GM11168 (cell line): Measurements from ENCODE around the gene PTPRD.

Source experiments
- in situ Hi-C: fragments of 300-500 bp; cut with MboI; formaldehyde crosslinking; loops from one replicate; pipeline ENCODE4 v1.12.0; 2022; ENCODE audit warnings: low sequenced_read_pairs; ENCODE audit not compliant: unreplicated experiment

The PTPRD gene

DNA sequence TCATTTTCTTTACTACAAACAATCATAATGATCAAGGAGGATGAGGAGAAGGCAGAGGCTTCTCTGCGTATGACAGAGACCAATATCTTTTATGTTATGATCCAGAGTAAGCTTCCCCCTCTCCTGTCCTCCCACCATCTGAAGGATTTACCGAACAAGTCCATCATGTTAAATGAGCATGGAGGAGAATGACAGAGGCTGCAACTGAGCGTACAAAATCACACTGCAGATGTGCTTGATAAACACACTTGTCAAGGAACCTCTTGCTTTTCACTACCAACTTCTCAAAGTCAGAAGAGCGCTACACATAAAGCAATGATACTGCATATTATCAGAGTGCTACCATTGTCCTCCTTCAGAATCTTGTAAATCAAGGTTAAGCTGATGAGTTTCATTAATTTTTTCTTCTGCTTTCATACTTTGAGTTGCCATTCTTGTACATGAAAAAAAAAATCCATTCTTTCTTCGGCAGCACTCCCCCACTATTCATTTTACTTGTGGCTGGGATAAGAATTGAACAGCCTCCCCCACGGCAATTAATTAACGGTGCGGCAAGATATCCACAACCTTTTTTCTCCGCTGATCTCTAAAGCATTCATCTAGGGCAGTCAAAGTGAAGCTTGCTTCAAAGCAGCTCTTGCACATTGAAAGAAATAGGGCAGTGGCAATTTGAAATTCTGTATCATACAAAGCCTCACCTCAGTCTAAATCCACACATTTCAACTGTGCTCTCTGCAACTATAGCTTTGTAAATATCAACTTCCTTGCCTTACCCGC is 2139.4 kb downstream of the PTPRD start:
- in situ Hi-C loops: no loop called here

DNA sequence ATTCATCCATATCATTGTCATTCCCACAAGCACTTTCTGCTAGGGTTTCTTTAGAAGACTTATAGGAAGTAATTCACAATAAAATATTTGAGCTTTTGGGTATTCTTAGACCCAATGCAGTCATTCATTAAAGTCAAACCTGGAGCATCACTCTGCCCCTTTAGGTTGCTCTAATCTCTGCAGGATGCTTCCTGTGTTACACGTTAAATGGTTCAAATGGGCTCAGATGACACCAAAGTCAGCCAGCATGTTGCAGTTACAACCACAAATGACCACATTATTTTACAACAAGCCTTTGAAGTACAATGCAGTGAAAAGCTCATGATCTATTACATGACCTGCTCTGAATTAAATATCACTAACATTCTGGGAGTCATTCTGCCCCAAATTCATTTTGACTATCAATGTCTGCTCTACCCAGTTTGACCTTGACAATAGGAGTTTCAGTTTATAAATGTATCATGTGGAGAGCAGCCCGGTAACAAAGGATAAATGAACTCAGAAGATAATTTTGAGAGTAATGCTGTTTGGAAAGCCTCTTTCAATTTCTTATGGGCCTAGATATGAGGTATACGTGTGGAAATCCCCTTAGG is 2144.7 kb downstream of the PTPRD start:
- in situ Hi-C loops: no loop called here

DNA sequence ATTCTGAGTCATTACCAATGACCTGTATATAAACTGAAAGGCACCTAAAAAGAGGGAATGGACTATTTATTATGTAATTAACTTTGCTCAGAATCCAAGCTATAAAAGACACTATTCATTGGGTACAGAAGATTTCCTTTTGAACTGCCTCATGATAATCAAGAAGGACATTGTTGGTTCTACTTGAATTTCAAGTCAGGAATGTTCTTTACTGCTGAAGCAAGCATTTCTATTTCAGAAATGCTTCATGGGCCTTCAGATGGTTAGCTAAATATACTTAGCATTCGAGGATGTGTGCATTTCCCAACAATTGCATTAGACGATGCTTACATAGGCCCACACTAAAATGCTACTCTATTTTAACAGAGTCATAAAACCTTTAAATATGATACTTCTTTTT is 2155.0 kb downstream of the PTPRD start:
- in situ Hi-C loops: no loop called here

DNA sequence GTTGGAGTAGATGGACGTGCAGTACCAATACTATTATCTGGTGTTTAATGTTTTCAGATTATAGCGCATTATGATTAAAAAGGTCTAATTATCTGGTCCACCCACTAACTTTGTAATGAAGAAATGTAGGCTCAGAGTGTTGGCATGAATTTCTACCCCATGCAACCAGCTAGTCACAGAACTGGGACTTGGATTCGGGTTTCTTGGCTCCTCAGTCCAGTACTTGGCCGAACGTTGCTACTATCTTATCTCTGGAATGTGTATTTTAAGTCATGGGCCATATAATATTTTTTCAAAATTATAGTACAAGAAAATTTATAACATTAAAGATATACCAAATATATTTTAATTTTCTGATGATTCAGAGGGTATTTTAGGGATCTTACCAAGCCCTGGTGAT is 2155.7 kb downstream of the PTPRD start:
- in situ Hi-C loops: no loop called here

DNA sequence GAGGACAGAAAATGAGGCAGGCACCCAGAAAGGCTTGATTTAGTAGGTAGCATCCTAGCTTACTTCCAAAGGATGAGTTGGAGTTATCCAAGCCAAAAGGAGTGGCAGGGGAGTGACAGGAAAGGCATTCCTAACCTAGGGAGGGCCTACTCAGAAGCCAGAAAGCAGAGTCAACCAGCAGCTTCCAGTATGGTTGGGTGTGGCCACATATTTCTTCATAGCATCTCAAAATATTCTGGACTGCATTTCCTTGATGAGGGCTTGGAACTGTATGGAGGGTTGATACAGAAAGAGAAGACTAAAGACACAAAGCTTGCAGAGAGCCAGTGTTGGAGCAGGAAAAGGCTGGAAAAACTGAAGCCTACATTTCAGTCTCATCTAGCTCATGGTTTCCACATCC is 2156.5 kb downstream of the PTPRD start:
- in situ Hi-C loops: no loop called here

DNA sequence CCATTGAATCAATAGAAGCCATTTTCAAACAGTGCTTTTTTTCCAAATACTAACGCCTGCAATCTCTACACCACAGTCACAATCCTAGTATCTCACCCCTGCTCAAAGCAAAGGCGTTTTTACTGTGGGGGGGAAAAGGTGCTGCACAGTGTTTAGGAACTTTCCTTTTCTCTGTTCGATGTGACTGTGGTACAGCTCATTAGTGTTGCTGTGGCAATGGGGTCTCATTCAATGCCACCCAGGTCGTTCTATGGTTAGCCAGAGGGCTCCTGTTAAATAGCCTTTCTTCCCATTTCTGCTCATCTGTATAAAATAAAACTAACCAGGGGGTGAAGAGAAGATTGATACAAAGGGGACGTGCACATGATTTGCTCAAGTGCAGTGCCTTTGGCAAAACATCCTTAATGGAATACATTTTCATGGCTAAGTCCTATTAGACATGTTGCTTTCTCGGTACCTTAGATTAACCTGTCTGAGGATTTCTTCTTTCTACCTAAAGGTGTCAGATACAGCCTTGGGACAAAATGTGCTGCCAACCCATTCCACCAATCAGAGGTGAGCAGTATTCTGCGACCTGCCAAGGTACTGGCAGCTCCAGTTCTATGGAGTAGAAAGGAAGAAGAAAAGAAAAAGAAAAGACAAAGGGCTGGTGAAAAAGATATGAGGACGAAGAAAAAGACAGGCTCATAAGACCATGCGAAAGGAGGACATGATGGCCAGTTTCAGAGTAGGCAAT is 2161.8 kb downstream of the PTPRD start:
- in situ Hi-C loops: no loop called here

DNA sequence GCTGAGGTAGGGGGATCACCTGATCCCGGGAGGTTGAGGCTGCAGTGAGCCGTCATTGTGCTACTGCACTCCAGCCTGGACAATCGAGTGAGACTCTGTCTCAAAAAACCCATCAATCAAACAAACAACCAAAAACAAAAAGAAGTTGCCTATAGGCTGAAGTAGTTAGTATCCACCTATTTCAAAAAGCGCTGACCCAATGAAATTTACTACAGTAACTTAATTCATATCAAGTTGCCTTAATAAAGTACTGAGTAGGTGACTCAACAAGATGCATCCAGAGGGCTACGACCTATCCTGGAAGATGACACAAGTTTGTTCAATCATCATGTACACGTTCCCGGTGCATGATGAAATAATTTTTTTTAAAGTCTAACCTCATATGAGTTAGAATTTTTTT is 2164.6 kb downstream of the PTPRD start:
- in situ Hi-C loops: no loop called here

DNA sequence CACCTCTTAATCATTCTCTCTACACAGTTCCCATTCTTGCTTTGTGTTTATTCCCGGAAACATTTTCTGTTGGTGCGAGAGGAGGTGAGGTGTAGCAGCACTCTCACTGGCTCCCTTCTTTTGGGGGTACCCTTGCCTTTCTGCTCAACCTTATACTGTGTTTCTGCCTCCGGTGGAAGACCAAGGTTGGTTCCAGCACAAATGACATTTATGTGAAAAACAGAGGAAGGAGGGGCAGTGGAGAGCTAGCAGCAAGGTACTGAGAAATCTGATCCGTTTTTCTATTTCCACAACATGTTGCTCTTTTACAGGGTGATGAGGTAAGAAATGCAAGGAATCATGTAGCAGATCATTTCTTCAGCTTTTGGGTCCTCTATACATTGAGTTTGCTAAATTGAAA is 2165.2 kb downstream of the PTPRD start:
- in situ Hi-C loops: no loop called here

DNA sequence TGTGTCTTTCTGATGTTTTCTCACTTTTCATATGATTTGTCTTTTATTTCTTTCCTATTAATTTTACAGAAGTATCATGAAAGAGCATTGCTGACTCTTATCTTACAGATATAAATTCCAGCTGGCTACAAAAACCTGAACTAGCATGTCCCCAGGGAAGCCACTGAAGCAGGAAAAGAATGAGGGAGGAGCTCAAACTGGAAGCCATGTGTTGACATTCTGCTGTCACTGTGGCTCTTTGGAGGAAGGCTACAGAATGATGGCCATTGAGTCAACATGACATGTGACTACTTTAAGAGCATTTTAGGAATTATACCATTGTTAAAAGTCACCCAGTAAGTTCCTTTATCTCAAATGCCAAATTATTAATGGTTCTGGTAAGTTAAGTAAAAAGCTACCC is 2174.9 kb downstream of the PTPRD start:
- in situ Hi-C loops: no loop called here

DNA sequence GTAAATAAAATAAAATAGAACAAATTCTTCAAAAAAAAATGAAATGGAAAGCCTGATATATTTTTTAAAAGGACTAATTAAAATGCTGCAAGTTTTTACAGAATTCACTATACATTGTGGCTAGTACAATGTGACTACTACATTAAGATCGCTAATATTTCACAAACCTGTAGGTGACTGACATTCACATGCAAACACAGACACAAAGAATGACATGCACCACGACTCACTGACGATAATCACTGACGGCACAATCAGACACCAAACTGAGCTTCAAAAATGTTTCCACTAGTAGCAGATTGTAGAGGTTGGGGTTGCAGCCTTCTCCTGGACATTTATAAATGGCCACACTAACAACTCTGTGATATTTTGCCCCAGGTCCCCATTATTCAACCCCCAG is 2175.5 kb downstream of the PTPRD start:
- in situ Hi-C loops: no loop called here

DNA sequence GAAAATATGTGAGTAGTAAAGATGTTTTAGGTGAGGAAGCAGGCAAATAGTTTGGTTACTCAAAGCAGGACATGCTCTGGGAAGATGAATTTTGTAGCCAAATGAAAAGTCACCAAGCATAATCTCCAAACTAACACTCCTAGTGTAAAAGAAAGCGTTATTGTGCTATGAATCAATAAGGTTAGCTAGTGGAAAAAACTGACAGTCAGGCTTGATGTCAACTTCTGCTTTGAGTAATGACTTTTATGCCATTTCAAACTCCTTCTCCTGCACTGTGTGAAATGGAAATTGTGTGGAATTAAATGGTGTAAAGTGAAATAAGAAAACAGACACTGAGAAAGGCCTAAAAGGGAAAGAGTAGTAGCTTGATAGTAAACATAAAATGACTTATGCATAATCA is 2176.0 kb downstream of the PTPRD start:
- in situ Hi-C loops: no loop called here

DNA sequence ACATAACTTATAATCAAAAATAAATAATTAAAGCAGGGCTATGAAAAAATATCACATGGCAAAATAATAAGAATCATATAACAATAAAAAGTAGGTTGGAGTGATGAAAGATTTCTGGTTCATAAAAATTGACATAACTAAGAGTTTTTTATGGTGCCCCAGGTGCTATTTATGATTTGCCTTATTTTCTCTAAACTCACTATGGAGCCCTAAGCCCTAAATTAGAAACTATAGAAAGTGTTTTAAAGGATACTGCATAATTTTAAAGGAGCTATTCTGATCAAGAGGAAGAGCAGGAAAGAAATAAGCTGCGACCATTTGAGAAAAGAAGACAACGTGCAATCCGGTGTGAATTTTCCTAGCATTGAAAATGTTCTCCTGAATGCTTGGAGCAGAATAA is 2178.2 kb downstream of the PTPRD start:
- in situ Hi-C loops: no loop called here

DNA sequence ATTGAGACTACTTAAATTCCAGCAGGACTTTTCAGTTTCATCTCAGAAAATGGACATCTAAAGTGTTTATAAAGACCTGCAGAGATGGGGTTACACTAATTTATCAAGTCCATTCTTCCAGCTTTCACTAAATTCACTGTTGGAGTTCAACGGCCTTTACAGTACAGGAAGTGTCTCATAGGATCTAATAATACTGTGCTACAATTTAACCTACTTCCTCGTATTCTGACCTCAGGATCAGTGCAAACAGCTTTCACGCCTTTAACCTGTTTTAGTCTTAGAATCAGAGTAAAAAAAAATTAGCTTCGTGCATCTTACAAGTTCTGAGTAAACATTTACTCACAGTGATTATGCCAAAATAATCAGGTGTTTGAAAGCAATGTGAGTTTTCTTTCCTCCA is 2180.6 kb downstream of the PTPRD start:
- in situ Hi-C loops: no loop called here

DNA sequence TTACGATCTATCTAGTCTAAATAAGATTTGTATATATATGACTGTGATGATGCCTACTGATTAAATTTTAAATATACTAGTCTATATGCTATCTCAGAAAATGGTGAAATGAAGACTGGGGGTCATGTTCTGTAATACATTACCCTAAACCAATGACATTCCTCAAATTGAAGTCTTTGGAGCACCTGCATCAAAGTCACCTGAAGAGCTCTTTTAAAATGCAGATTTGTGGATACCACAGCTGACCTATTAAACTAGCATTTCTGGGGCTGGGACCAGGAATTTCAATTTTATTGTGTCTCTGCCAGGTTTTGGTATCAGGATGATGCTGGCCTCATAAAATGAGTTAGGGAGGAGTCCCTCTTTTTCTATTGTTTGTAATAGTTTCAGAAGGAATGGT is 2181.3 kb downstream of the PTPRD start:
- in situ Hi-C loops: no loop called here

DNA sequence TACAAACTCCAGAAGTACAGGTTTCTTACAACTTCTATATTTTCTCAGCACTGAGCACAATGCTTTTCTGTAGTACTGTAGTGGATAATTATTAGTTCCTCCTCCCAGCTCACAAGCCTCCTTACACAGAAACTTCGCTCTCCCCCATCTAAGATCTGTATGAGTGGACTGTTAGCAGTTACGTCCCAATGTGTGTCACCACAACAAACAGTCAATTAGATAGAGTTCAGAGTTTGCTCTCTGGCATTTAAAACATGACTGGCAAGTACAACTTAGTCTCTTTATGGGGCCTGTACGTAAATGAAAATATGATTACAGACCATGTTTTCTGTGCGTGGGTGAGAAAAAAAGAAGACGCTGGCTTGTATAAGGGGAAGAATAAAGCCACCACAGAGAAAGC is 2181.9 kb downstream of the PTPRD start:
- in situ Hi-C loops: no loop called here

DNA sequence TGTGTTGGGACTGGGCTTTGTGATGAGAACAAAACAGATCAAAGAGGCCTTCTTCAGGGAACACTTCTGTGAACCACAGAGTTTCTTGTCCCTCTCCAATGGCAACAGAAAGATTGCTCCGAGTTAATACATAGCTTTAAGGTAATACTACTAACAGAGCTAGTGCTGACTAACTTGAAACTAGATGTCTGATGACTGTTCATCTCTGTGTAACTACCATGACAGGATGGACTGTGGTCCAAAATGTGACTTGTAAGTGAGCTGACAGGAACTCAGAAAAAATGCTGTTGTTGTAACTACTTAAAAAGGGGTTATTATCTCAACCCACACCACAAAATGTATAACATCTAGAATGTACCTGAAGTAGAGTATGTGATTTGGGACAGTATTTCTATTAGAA is 2183.0 kb downstream of the PTPRD start:
- in situ Hi-C loops: no loop called here

DNA sequence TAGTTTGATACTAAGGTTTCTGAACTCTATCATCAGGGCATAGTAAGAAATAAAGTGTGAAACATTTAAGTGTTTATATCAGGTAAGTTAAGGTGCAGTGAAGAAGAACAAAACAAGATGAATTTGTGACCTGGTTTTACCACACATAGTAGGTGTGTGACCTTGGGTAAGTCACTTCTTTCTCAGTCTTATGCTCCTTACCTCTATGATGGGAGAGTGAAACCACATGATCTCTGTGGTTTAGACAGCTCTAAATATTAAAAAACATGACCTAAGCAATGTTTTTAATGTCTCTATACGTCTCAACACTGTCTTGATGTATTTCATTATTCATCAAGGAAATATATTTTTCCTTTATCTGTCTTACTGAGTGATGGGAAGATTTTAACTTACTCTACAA is 2183.6 kb downstream of the PTPRD start:
- in situ Hi-C loops: no loop called here

DNA sequence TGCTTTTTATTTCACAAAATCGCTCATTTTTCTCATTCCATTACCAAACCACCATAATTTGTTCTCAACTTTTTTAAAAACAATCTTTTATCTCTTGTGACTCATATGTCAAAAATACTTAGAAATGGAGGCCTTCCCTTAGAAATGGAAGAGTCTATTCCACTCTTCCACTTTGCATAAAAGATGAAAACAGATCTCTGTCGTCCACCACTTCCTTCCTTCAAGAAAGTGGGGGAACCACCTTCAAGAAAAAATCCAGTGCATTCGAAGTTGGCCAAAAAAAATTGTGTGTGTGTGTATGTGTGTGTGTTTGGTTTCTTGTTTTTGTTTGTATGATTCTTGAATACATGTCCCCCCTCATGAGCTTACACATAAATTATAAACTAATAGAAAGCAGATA is 2184.4 kb downstream of the PTPRD start:
- in situ Hi-C loops: no loop called here

DNA sequence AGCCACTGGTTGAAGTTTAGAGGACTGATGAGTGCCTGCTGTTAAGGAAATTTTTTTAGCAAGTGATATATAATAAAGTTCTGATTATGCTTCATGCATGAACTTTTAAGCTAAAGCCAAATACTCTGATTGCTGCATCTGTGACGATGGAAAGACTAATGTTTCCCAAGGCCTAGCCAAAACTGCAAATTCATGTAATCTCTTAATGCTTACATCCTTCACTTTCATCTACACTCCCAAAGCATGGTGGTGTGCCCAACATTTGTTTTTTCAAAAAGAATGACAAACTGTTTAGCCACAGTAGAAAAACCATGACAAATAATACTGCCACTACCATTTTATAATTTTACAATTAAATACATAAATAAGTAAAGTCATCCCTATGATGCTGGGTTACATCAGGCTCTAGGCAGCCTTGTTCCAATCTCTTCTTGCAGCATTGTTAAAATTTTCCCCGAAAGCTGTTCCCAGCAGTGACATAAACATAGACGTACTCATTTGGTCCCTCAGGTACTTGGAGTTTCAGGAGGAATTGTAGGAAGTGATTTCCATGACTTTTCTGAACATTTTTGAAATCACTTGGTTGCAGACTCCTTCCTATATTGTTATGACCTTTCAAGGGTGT is 2187.9 kb downstream of the PTPRD start:
- in situ Hi-C loops: no loop called here

DNA sequence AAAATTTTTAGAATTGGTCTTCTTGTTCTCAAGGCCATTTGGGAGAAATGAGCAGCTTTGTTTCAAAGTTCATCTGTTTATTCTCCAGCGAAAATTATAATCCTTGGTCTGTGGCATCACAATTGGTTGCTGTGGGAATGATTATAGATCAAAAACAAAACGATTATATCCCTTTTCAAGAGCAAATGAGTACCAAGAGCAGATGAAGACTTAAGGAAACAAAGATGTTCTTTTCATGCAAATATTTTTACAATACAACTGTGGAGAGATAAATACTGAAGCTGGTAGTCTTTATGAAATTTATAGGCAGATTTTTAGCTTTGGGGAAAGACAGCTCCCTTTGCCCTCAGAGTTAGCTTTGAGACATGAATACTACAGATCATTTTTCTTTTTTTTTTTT is 2192.4 kb downstream of the PTPRD start:
- in situ Hi-C loops: no loop called here

DNA sequence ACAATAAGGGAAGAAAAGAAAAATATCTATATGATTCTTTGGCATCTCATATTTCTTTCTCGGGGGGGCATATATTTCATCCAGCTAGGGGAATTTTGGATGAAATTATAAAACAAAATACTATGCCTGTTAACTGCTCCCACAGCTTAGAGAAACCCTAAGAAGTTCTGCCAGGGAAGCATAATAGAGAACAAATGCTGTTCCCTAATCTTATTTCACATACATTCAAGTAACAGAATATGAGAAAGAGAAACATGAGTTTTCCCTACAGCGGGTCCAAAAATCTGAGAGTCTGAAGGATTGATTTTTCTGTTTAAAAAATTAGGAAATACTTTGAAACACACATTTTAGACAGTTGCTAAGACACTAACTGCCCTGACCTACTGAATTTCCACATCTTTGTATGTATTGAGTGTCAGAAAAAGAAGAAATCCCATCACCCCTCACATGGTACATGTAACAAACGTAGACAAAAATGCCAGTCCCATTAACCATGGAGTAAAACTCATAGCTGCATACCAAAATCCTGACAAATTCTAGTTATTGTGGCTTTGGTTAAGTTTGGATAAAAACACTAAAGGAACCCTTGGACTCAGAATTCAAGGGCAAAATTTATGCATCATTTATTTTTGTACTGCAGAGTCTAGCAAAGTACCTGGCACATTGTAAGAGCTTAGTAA is 2193.1 kb downstream of the PTPRD start:
- in situ Hi-C loops: no loop called here
